ENCODE data around the gene SH3PXD2A. TPM values are rescaled to one million over a fixed set of nuclear protein-coding genes. Genes with fewer than 3 reads are reported as not detected.

Gene SH3PXD2A
- total RNA-seq, 3 donors from 2014 or later: 14.3 to 30.5 (median 14.7) TPM

- DNase-seq (ENCODE audit: low spot score in 2 of 2): no peak
- no peak for TF ChIP-seq POLR2A (IDR thresholded peaks at IDR 0.05)
- no peak for TF ChIP-seq CTCF (IDR thresholded peaks at IDR 0.05)
- TF ChIP-seq POLR2AphosphoS5 (IDR thresholded peaks at IDR 0.05): no peak
These were observed 146.6 kb downstream of the SH3PXD2A start for GRCh38 chr10:103708627-103709288.

GRCh38 chr10:103707956-103708626, 147.3 kb downstream of the SH3PXD2A start:
- H3K4me3 ChIP-seq: no peak overlapping the region
- H3K9me3 ChIP-seq: no peaks in the 10 kb centered on the region
- no peaks in the 10 kb centered on the region for H3K36me3 ChIP-seq
- H3K27me3 ChIP-seq: no peaks in the 10 kb centered on the region
- no peak for DNase-seq (ENCODE audit: low spot score in 2 of 2)
- peaks cover 0 to 1% of the 10 kb centered on the region in 2 donors for H3K4me1 ChIP-seq
- intact Hi-C loops (cut with DNase I; ENCODE audit: low total_unique reads): no loop called here
- TF ChIP-seq CTCF (IDR thresholded peaks at IDR 0.05): no peak
- no peak for TF ChIP-seq POLR2AphosphoS5 (IDR thresholded peaks at IDR 0.05)
- TF ChIP-seq POLR2A (IDR thresholded peaks at IDR 0.05): no peak
- no peak overlapping the region for H3K27ac ChIP-seq

More at GRCh38 chr10:103708627-103709288, 146.6 kb downstream of the SH3PXD2A start:
- Histone ChIP-seq H3K27me3 (no peaks in the 10 kb centered on the region), H3K4me1 (peaks cover 0 to 4% of the 10 kb centered on the region in 2 donors), H3K9me3 (no peaks in the 10 kb centered on the region), H3K27ac (no peak overlapping the region), H3K4me3 (no peak overlapping the region), H3K36me3 (no peaks in the 10 kb centered on the region)
- intact Hi-C loops (cut with DNase I; ENCODE audit: low total_unique reads): no loop called here

- no peak overlapping the region for H3K4me3 ChIP-seq
- H3K36me3 ChIP-seq: no peaks in the 10 kb centered on the region
- no peak for DNase-seq (ENCODE audit: low spot score in 2 of 2)
- H3K27ac ChIP-seq: no peak overlapping the region
- no peak for TF ChIP-seq CTCF (IDR thresholded peaks at IDR 0.05)
- no peak for TF ChIP-seq POLR2AphosphoS5 (IDR thresholded peaks at IDR 0.05)
- no peak for TF ChIP-seq POLR2A (IDR thresholded peaks at IDR 0.05)
- no peaks in the 10 kb centered on the region for H3K9me3 ChIP-seq
- intact Hi-C loops (cut with DNase I; ENCODE audit: low total_unique reads): no loop called here
- H3K4me1 ChIP-seq: no peaks in the 10 kb centered on the region
- no peaks in the 10 kb centered on the region for H3K27me3 ChIP-seq
These were observed 148.6 kb downstream of the SH3PXD2A start for GRCh38 chr10:103706762-103707161.

- Histone ChIP-seq H3K4me3 (no peak overlapping the region), H3K9me3 (no peaks in the 10 kb centered on the region), H3K27me3 (no peaks in the 10 kb centered on the region), H3K36me3 (no peaks in the 10 kb centered on the region), H3K27ac (no peak overlapping the region), H3K4me1 (no peaks in the 10 kb centered on the region)
- TF ChIP-seq POLR2AphosphoS5 (IDR thresholded peaks at IDR 0.05): no peak
- no peak for TF ChIP-seq CTCF (IDR thresholded peaks at IDR 0.05)
- no peak for TF ChIP-seq POLR2A (IDR thresholded peaks at IDR 0.05)
- no peak for DNase-seq (ENCODE audit: low spot score in 2 of 2)
- intact Hi-C loops (cut with DNase I; ENCODE audit: low total_unique reads): no loop called here
These were observed 149.3 kb downstream of the SH3PXD2A start for GRCh38 chr10:103706047-103706446.
